GM23248 (cell line): ENCODE results near the gene VCPKMT.

ENCODE experiments used
- EZH2 ChIP-seq: fragments of 200-600 bp; sonication (generic); IDR thresholded peaks from 2 replicates; pipeline ENCODE4 v1.6.1; 2018; ENCODE audit warnings: antibody characterized with exemption, mild to moderate bottlenecking; ENCODE audit not compliant: insufficient read depth, poor library complexity, severe bottlenecking
- EZH2phosphoT487 ChIP-seq: fragments of 200-600 bp; sonication (generic); IDR thresholded peaks from 2 replicates; pipeline ENCODE4 v1.6.1; 2018; ENCODE audit warnings: antibody characterized with exemption, moderate library complexity, mild to moderate bottlenecking, low read depth; ENCODE audit not compliant: insufficient read depth

DNA sequence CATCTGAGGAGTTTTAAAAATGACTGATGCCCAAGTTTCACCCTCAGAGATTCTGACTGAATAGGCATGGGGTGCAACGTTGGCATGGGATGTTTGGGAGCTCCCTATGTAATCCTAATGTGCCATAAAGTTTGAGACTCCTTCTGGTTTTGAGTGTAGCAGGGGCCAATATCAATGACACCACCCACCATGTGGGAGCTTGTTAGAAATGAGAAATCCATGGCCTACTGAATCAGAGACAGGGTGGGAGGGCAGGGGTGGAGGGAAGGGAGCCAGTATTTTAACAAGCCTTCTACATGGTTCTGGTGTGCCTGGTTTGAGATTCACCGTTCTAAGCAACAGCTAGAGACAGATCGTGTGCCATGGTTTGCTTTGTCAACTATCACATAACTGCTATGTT lies 46.1 kb downstream of the VCPKMT start:
- TF ChIP-seq EZH2 (no peak), EZH2phosphoT487 (no peak)
